HEK293 (cell line): ENCODE measurements around the gene CECR2.
"Not testable (repeated sequence)": the region's sequence is repeated elsewhere in the genome, so short reads cannot be mapped to it uniquely, and the experiment has no call there.

Experiments used
- CTCF ChIA-PET: fragments of 350-600 bp; formaldehyde crosslinking; extraction: SDS; loops from one replicate; lab custom pipeline; 2021; ENCODE audit warnings: antibody characterized with exemption; lab: Yijun Ruan, JAX
- POLR2A ChIA-PET: fragments of 300-600 bp; formaldehyde crosslinking; extraction: SDS; loops from one replicate; lab custom pipeline; 2020; ENCODE audit warnings: antibody characterized with exemption, inconsistent platforms; lab: Yijun Ruan, JAX
- H3K27ac ChIP-seq: fragments of 200-500 bp; sonication (Bioruptor generic); 2 replicates; pipeline ENCODE4 v1.5.1; 2014; ENCODE audit warnings: low read depth, low read length, control low read depth, inconsistent platforms; ENCODE audit errors: extremely low read depth
- H3K36me3 ChIP-seq, 2 experiments: fragments of 200-500 bp in 1 of 2; sonication (Bioruptor generic) in 1 of 2; 1 replicate in 1 of 2; 2 replicates in 1 of 2; pipeline ENCODE4 v1.5.1; 2014 to 2017; ENCODE audit warnings: inconsistent platforms in 2 of 2, low read length in 2 of 2; ENCODE audit not compliant: control insufficient read depth in 2 of 2, insufficient read depth in 1 of 2
- H3K4me1 ChIP-seq: fragments of 200-500 bp; sonication (Bioruptor generic); 2 replicates; pipeline ENCODE4 v1.5.1; 2014; ENCODE audit warnings: mild to moderate bottlenecking, low read length, inconsistent platforms; ENCODE audit not compliant: control insufficient read depth, insufficient read depth
- H3K4me3 ChIP-seq: 2 replicates; pipeline ENCODE4 v1.5.1; 2011; ENCODE audit warnings: low read depth, mild to moderate bottlenecking, control low read depth, low read length, moderate library complexity
- H3K9me3 ChIP-seq: fragments of 200-500 bp; sonication (Bioruptor generic); 2 replicates; pipeline ENCODE4 v1.5.1; 2014; ENCODE audit warnings: low read depth, low read length, inconsistent platforms; ENCODE audit not compliant: control insufficient read depth, insufficient read depth
- EGR2 ChIP-seq: fragments of 450-650 bp; formaldehyde crosslinking; IDR thresholded peaks from 2 replicates; pipeline ENCODE4 v1.5.1; 2016; ENCODE audit warnings: low read depth, missing biosample characterization, missing genetic modification characterization
- GLIS1 ChIP-seq: fragments of 450-650 bp; formaldehyde crosslinking; IDR thresholded peaks from 2 replicates; pipeline ENCODE4 v1.5.1; 2016; ENCODE audit warnings: missing biosample characterization, missing genetic modification characterization
- KLF7 ChIP-seq: fragments of 450-650 bp; formaldehyde crosslinking; IDR thresholded peaks from 2 replicates; pipeline ENCODE4 v1.5.1; 2016; ENCODE audit warnings: missing biosample characterization, missing genetic modification characterization, borderline replicate concordance
- PATZ1 ChIP-seq: fragments of 450-650 bp; formaldehyde crosslinking; IDR thresholded peaks from 2 replicates; pipeline ENCODE4 v1.5.1; 2016; ENCODE audit warnings: missing biosample characterization, missing genetic modification characterization
- PRDM1 ChIP-seq: fragments of 450-650 bp; formaldehyde crosslinking; IDR thresholded peaks from 2 replicates; pipeline ENCODE4; 2016; ENCODE audit warnings: missing biosample characterization, missing genetic modification characterization
- PRDM6 ChIP-seq: fragments of 450-650 bp; formaldehyde crosslinking; IDR thresholded peaks from 2 replicates; pipeline ENCODE4 v1.5.1; 2017; ENCODE audit warnings: missing biosample characterization, missing genetic modification characterization
- SP7 ChIP-seq: fragments of 450-650 bp; formaldehyde crosslinking; IDR thresholded peaks from 2 replicates; pipeline ENCODE4 v1.5.1; 2016; ENCODE audit warnings: missing biosample characterization, missing genetic modification characterization
- ZBTB17 ChIP-seq: fragments of 450-650 bp; formaldehyde crosslinking; IDR thresholded peaks from 2 replicates; pipeline ENCODE4 v1.5.1; 2016; ENCODE audit warnings: missing biosample characterization, missing genetic modification characterization
- ZBTB20 ChIP-seq: fragments of 450-650 bp; formaldehyde crosslinking; IDR thresholded peaks from 2 replicates; pipeline ENCODE4 v1.5.1; 2016; ENCODE audit warnings: missing biosample characterization, missing genetic modification characterization
- ZBTB44 ChIP-seq: fragments of 450-650 bp; IDR thresholded peaks from 2 replicates; pipeline ENCODE4 v1.5.1; 2018; ENCODE audit warnings: missing biosample characterization, mild to moderate bottlenecking, missing genetic modification characterization
- ZBTB8A ChIP-seq: fragments of 450-650 bp; formaldehyde crosslinking; IDR thresholded peaks from 2 replicates; pipeline ENCODE4 v1.5.1; 2016; ENCODE audit warnings: missing biosample characterization, missing genetic modification characterization
- ZFHX2 ChIP-seq: fragments of 450-650 bp; formaldehyde crosslinking; conservative IDR thresholded peaks from 2 replicates; pipeline ENCODE4 v1.5.1; 2016; ENCODE audit warnings: missing biosample characterization, missing genetic modification characterization
- ZIC2 ChIP-seq: fragments of 450-650 bp; formaldehyde crosslinking; IDR thresholded peaks from 2 replicates; pipeline ENCODE4 v1.5.1; 2016; ENCODE audit warnings: missing biosample characterization, missing genetic modification characterization
- ZNF132 ChIP-seq: fragments of 450-650 bp; formaldehyde crosslinking; IDR thresholded peaks from 2 replicates; pipeline ENCODE4 v1.5.1; 2017; ENCODE audit warnings: missing biosample characterization, missing genetic modification characterization, borderline replicate concordance
- ZNF175 ChIP-seq: fragments of 450-650 bp; formaldehyde crosslinking; IDR thresholded peaks from 2 replicates; pipeline ENCODE4 v1.5.1; 2016; ENCODE audit warnings: missing biosample characterization, missing genetic modification characterization
- ZNF23 ChIP-seq: fragments of 450-650 bp; formaldehyde crosslinking; IDR thresholded peaks from 2 replicates; pipeline ENCODE4 v1.5.1; 2016; ENCODE audit warnings: missing biosample characterization, missing genetic modification characterization, borderline replicate concordance
- ZNF248 ChIP-seq: fragments of 450-650 bp; formaldehyde crosslinking; IDR thresholded peaks from 2 replicates; pipeline ENCODE4 v1.5.1; 2017; ENCODE audit warnings: missing biosample characterization, missing genetic modification characterization
- ZNF274 ChIP-seq, 2 experiments: fragments of 200-500 bp in 1 of 2; fragments of 450-650 bp in 1 of 2; sonication (Bioruptor generic) in 1 of 2; formaldehyde crosslinking in 1 of 2; IDR thresholded peaks; 2 replicates each; pipeline versions ENCODE4 v1.5.1 to v1.6.1; 2014 to 2016; ENCODE audit warnings: borderline replicate concordance in 1 of 2, inconsistent platforms in 1 of 2, low read length in 1 of 2, missing biosample characterization in 1 of 2, missing genetic modification characterization in 1 of 2
- ZNF292 ChIP-seq: fragments of 450-650 bp; formaldehyde crosslinking; IDR thresholded peaks from 2 replicates; pipeline ENCODE4 v1.5.1; 2016; ENCODE audit warnings: low read depth, missing biosample characterization, missing genetic modification characterization, borderline replicate concordance
- ZNF366 ChIP-seq: fragments of 450-650 bp; formaldehyde crosslinking; conservative IDR thresholded peaks from 2 replicates; pipeline ENCODE4 v1.5.1; 2016; ENCODE audit warnings: missing biosample characterization, missing genetic modification characterization
- ZNF529 ChIP-seq: fragments of 450-650 bp; formaldehyde crosslinking; IDR thresholded peaks from 2 replicates; pipeline ENCODE4 v1.5.1; 2017; ENCODE audit warnings: missing genetic modification characterization, missing biosample characterization; ENCODE audit not compliant: insufficient replicate concordance
- ZNF561 ChIP-seq: fragments of 450-650 bp; IDR thresholded peaks from 2 replicates; pipeline ENCODE4 v1.5.1; 2018; ENCODE audit warnings: missing biosample characterization, missing genetic modification characterization, borderline replicate concordance
- ZNF670 ChIP-seq: fragments of 450-650 bp; formaldehyde crosslinking; IDR thresholded peaks from 2 replicates; pipeline ENCODE4 v1.5.1; 2016; ENCODE audit warnings: missing biosample characterization, missing genetic modification characterization, low read depth
- ZNF768 ChIP-seq: fragments of 450-650 bp; formaldehyde crosslinking; IDR thresholded peaks from 2 replicates; pipeline ENCODE4 v1.5.1; 2018; ENCODE audit warnings: missing biosample characterization, mild to moderate bottlenecking, missing genetic modification characterization
- TF ChIP-seq, protein P1 (sequence below): fragments of 450-650 bp; formaldehyde crosslinking; IDR thresholded peaks from 2 replicates; pipeline ENCODE4 v1.5.1; 2017; ENCODE audit warnings: missing biosample characterization, mild to moderate bottlenecking, missing genetic modification characterization, moderate library complexity

CECR2 gene

DNA sequence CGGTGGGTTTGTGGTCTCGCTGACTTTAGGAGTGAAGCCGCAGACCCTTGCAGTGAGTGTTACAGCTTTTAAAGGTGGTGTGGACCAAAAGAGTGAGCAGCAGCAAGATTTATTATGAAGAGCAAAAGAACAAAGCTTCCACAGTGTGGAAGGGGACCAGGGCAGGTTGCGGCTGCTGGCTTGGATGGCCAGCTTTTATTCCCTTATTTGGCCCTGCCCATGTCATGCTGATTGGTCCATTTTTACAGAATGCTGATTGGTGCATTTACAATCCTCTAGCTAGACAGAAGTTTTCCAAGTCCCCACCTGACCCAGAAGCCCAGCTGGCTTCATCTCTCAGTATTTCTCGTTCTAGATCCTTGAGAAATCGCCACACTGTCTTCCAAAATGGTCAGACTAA is 58.3 kb downstream of the CECR2 start:
- H3K4me3 ChIP-seq, POLR2A ChIA-PET, H3K27ac ChIP-seq, H3K4me1 ChIP-seq, H3K9me3 ChIP-seq, H3K36me3 ChIP-seq: not testable (repeated sequence)
- CTCF ChIA-PET, result interaction anchor here (1.1 kb wide), 1 partner anchor 315 kb away, joined by 3 read pairs; no protein-coding TSS in a partner anchor

DNA sequence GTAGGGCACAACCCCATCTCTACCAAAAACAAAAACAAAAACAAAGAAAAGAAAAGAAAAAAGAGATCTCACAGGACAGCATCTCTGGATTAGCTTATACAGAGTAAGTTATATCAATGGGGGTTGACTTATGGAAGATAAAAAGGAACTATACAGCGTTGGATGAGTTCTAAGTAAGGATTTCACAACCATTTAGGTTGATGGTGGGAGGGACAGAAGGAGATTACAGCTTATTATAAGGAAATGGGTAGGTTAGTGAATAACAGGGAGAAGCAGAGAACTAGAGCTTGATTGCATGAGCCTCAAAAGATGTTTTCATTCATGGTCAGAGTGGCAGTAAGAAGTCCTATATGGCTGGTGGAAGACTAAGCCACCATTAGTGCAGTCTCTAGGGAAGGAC is 60.3 kb downstream of the CECR2 start:
- Histone ChIP-seq H3K4me1 (peaks cover 4% of the 10 kb centered on the region; the same call in 1 of the 2 replicates), H3K36me3 (no peaks in the 10 kb centered on the region), H3K27ac (no peak overlapping the region), H3K4me3 (no peak overlapping the region), H3K9me3 (no peaks in the 10 kb centered on the region)
- ChIA-PET POLR2A (no interaction called here), CTCF (interaction anchor here (0.7 kb wide), 1 partner anchor 129 kb away, joined by 3 read pairs; no protein-coding TSS in a partner anchor)
- TF ChIP-seq ZNF132 (tag by site-specific recombination) (no peak), ZNF175 (tag by site-specific recombination) (no peak), KLF7 (tag by site-specific recombination) (no peak), ZNF768 (tag by site-specific recombination) (no peak), ZNF23 (tag by site-specific recombination) (no peak), ZBTB20 (tag by site-specific recombination) (no peak), ZNF670 (tag by site-specific recombination) (no peak), ZNF529 (tag by site-specific recombination) (no peak), ZNF248 (no peak), ZNF366 (no peak), ZNF561 (tag by site-specific recombination) (no peak), ZBTB8A (tag by site-specific recombination) (no peak), ZNF274 (IDR thresholded peaks at IDR 0.05; ENCODE audit: low read length) (no peak), ZNF274 (tag by site-specific recombination; IDR thresholded peaks at IDR 0.05; ENCODE audit: borderline replicate concordance) (no peak), PRDM1 (tag by site-specific recombination) (no peak)

GRCh38 chr22:17430412-17430811 is 61.2 kb downstream of the CECR2 start:
- ChIA-PET POLR2A (interaction anchor here (0.8 kb wide), 1 partner anchor 12 kb away, joined by 3 read pairs; no protein-coding TSS in a partner anchor), CTCF (interaction anchor here (1.3 to 2.7 kb wide), 2 partner anchors 71 to 259 kb away, joined by 3 to 11 read pairs; no protein-coding TSS in a partner anchor)
- H3K27ac ChIP-seq, result no peak overlapping the region
- no peaks in the 10 kb centered on the region for H3K36me3 ChIP-seq
- H3K9me3 ChIP-seq, result no peaks in the 10 kb centered on the region
- H3K4me1 ChIP-seq, result peaks cover 4% of the 10 kb centered on the region; the same call in 1 of the 2 replicates
- no peak overlapping the region for H3K4me3 ChIP-seq
- TF ChIP-seq GLIS1 (tag by site-specific recombination) (peak; percentile 54; the same call in 1 of the 2 replicates), ZFHX2 (tag by site-specific recombination) (peak; percentile 89), PRDM6 (no peak), PATZ1 (tag by site-specific recombination) (0 out of 2 replicates have a peak, but pooled peaks have one; percentile 16), EGR2 (tag by site-specific recombination) (peak; percentile 89), ZNF23 (tag by site-specific recombination) (no peak), ZBTB17 (tag by site-specific recombination) (peak; percentile 96), SP7 (tag by site-specific recombination) (0 out of 2 replicates have a peak, but pooled peaks have one; percentile 12), ZBTB44 (tag by site-specific recombination) (0 out of 2 replicates have a peak, but pooled peaks have one; percentile 5), ZNF366 (no peak), ZNF292 (no peak), ZIC2 (tag by site-specific recombination) (no peak)
- TF ChIP-seq, protein P1, sequence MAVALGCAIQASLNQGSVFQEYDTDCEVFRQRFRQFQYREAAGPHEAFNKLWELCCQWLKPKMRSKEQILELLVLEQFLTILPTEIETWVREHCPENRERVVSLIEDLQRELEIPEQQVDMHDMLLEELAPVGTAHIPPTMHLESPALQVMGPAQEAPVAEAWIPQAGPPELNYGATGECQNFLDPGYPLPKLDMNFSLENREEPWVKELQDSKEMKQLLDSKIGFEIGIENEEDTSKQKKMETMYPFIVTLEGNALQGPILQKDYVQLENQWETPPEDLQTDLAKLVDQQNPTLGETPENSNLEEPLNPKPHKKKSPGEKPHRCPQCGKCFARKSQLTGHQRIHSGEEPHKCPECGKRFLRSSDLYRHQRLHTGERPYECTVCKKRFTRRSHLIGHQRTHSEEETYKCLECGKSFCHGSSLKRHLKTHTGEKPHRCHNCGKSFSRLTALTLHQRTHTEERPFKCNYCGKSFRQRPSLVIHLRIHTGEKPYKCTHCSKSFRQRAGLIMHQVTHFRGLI (tag by site-specific recombination), result no peak
